SHP77 (cell line): ENCODE measurements around the gene FKTN.

Experiments used
- DNase-seq, 2 experiments: peaks; one replicate each; lab custom pipeline; 2025; lab: John Stamatoyannopoulos, UW

FKTN gene

DNA sequence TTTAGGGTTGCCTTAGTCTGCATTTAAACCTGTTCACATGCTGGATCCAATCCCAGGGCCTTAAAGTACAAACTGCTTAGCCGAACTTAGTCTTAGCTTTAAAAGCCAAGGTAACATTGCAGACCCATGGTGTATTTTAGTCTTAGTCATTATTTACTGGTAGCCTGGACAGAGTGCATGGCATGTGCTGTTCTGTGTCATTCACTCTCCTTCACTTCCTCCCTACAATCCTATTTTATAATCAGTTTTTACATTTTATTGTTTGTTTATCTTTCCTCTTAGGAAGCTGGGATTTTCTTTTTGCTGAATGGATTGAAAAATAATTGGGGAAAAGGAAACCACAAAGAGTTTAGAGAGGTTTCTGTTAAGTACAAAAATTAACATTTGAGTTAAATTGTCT lies 74.9 kb downstream of the FKTN start:
- DNase-seq = no peak

- DNase-seq = no peak
Observed at GRCh38 chr9:105633411-105633810, 75.5 kb downstream of the FKTN start.

- no peak for DNase-seq
Observed at GRCh38 chr9:105636331-105636730, 78.4 kb downstream of the FKTN start.

- peak in 1 of 2 experiments; percentile 2 for DNase-seq
Observed at GRCh38 chr9:105637787-105638395, 80.0 kb downstream of the FKTN start.

GRCh38 chr9:105639936-105640335 lies 82.0 kb downstream of the FKTN start:
- no peak for DNase-seq

- DNase-seq = no peak
Observed at GRCh38 chr9:105643795-105644194, 85.9 kb downstream of the FKTN start.

DNA sequence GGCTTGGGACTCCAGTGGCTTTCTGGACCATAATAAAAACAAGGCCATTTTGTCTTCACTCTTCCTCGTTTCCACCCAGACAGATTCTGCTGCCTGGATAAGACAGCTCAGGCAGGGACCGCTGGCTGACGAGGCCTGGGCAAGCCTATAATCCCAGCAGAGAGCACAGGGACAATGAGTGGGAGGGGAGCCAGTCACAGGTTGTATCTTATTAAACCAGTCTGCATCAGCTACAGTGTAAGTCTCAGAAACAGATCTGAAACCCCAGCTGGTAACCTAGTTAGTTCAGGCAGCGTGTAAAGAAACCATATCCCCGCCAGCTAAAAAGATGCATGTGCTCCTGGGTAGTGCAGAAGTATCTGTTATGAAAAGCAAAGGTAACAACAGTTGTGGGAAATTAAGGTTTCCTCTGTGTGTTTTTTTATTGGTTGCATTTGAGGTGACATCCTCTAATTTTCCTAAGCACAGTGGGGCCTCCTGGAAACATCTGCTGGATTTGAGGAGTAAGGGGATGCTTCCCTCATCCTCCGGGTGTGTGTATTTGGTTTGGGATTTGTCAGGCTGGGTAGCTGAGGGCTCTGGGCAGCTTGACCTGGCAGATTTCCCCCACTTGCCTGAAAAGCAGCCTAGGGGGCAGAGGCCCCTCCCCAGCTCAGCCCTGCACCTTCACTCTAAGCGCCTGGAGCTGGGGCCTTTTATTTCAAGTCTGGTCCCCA lies 89.1 kb downstream of the FKTN start:
- no peak for DNase-seq

DNA sequence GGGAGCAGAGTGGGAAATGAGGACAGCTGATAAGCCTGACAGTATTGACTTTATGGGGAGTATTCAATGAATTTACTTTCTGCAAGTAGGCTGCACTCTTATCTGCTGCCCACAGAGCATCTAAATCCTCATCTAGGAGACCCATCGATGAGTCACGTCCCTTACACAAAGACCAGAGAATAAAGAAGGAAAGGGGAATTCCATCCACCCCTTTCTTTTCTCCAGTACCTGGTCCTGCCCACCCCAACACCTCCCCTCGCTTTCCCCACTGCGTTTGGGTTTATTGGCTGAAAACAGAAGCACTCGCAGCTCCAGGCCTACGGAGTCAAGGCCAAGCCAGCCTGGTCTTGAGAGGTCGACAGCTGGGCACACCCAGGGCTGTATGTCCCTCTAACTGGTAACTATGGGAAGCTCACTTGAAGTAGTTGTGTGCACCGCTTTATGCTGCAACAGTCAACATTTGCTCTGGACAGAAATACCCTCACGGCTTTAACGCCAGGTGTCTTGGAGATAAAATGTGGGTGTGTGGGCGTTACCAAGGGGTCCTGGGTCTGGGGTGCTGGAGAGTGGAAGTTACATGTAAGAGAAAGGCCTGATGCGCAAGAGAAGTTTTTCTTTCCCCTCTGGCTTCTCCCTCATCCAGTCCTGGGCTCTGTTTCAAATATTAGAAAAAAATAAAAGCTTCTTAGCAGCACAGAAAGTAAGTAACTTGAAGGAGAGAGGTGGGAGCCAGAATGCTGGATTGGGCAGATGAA lies 89.8 kb downstream of the FKTN start:
- peak in 1 of 2 experiments; percentile 5 for DNase-seq

GRCh38 chr9:105651806-105652205 lies 93.9 kb downstream of the FKTN start:
- no peak for DNase-seq

DNA sequence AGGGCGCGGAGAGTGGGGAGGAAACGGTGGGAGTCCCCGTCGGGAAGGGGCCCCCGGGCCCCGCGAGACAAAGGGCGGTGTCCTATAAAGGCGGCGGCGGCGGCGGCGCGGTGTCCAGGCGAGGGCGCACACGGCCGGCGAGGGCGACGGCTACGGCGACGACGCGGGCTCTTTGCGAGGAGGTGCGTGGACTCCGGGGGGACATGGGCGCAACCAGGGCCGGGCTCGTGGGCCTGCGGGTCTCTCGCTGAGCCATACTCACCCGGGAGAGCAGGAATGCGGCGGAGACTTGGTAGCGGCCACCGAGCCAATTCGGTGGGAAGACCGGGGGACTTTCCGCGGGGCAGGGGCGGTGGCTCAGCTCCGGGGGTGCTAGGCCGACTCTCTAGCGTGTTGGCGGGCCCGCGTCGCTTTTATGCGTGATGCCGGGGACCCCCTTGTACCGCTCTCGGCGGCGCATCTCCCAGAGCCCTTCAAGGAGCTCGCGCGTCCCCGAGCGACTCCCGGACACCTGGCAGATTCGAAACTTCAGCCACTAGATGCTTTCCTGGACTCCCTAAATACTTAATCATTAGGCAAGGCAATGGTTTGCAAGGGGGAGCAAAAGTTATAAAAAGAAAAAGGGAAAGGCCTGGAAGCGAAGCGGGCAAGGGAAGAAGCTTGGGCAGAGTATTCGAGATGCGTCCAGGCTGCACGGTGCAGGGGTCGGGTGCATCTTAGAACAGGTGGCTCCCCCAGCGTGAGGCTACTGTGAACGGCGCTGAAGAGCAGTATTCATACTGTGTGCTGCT lies 98.4 kb downstream of the FKTN start:
- no peak for DNase-seq

GRCh38 chr9:105658351-105658750 lies 100.4 kb downstream of the FKTN start:
- DNase-seq = no peak

GRCh38 chr9:105661011-105661410 lies 103.1 kb downstream of the FKTN start:
- DNase-seq = no peak

DNA sequence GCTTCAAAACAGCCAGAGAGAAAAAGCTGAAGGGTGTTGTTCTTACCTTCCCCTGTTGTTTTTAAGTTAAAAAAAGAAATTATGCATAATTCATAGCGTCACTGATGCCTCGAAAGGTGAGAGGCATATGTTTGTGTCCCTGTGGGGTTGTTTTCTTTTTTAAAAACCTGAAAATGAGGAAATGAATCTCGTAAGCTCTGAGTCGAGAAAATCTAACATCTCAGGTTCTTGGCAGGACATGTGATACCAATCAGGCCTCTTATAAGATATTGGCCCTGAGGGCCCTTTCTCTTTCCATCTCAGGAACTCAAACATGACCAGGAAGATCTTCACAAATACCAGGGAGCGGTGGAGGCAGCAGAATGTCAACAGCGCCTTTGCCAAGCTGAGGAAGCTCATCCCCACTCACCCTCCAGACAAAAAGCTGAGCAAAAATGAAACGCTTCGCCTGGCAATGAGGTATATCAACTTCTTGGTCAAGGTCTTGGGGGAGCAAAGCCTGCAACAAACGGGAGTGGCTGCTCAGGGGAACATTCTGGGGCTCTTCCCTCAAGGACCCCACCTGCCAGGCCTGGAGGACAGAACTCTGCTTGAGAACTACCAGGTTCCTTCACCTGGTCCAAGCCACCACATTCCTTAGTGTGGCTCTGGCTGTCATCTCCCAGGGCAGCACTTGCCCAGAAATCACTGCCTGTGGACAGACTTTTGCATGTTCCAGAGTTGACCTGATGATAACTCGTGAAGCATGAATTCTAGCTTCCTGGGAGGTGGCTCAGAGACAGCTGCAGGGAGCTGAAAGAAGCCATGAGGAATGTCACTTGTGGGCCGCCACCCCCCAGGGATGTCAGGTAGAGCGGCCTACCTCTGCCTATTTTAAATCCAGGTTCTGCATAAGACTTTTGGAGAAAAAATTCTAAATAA lies 104.5 kb downstream of the FKTN start, which contains the start of gene TAL2:
TAL2 (plus strand) TSS at position 274 of the 921 bp plus-strand sequence; CDS start at position 314, 40 bp downstream.
- DNase-seq = no peak

DNA sequence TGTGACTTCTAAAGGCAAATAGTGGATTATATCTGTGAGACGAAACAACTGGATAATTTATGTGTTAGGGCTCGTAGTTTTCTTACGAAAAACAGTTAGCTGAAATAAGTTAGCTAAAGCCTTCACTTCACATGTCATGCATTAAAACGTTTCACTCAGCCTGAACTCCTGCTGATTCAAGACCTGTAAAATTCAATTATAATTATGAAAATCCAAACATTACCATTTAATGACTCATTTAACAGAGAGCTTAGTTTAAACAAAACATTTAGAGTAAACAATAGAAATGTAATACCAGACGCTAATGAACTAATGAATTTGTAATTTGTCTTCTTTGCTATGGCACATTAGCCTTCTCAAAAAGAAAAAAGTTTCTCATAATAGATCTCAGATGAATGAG lies 106.0 kb downstream of the FKTN start:
- DNase-seq = no peak

- no peak for DNase-seq
Observed at GRCh38 chr9:105667867-105668266, 109.9 kb downstream of the FKTN start.

DNA sequence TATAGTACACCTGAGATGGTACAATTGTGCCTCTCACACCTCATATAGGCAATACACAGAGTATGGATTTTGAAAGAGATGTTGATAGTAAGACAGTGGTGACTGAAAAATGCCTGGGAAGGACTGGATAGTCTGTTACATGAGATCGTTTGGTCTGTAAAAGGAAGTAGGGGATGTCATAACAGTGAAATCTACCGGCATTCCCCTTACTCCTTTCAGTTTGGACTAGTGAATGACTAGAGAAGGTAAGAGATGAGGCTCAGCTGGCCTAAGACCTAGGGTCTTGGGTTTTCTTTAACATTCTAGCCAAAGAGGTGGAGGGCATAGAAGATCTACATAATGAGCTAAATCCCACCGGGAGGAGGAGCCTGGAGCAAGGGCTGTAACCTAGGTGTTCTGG lies 112.4 kb downstream of the FKTN start:
- DNase-seq = no peak

DNA sequence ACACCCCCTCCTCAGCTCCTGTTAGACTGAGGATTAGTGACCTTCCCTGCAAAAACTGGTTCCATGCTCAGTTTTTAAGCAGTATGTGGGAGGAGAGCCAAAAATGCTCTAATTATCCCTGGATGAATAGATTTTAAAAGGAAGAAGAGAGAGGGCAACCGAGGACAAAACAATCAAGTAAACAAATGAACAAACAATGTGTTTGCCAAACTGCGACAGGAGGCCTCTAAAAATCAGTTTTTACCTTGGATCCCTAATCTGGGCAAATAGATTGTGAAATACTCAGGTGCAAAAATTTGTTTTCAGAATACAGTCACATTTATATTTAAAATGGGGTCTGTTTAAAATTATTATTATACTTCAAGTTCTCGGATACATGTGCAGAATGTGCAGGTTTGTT lies 112.8 kb downstream of the FKTN start:
- DNase-seq = no peak

DNA sequence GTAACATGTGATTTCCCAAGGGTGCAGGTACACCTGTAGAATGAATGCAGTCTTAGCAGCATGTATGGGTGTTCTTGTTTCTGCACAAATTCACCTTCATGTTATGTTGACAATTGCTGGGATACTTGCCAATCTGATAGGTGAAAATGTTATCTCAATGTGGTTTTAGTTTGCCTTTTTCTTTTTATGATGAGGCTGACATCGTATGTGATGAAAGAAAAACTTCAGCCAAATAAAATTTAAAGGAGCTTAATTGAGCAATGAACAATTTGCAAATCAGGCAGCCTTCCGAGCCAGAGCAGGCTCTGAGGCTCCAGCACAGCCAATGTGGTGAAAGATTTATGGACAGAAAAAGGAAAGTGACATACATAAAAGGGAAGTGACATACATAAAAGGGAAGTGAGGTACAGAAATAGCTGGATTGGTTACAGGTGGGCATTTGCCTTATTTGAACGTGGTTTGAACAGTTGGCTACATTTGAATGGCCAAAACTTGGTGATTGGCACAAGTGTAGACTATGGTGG lies 114.8 kb downstream of the FKTN start:
- no peak for DNase-seq

DNA sequence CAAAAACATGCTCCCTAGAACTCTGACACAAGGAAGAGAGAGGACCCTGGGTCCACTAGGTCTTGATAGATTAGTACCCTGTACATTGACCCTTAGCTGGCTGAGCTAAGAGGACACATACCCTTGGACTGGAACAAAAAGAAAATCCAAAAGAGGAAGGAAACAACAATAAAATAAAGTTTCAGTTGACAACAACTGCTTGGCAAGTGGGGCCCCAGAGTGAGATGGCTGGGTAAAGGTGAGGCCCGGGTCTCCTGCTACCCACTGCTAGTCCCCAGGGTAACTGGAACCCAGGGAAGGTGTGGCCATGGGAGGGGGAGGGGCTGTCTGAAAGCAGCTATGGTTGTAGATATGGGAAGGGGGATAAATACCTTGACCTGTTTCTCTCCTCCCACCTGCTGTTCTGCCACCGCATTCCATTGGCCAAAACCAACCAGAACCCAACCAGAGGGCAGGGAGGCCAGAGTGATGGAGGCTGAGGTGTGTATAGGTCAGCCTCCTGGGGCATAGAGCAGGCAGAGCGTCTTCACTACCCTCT lies 116.0 kb downstream of the FKTN start:
- no peak for DNase-seq

DNA sequence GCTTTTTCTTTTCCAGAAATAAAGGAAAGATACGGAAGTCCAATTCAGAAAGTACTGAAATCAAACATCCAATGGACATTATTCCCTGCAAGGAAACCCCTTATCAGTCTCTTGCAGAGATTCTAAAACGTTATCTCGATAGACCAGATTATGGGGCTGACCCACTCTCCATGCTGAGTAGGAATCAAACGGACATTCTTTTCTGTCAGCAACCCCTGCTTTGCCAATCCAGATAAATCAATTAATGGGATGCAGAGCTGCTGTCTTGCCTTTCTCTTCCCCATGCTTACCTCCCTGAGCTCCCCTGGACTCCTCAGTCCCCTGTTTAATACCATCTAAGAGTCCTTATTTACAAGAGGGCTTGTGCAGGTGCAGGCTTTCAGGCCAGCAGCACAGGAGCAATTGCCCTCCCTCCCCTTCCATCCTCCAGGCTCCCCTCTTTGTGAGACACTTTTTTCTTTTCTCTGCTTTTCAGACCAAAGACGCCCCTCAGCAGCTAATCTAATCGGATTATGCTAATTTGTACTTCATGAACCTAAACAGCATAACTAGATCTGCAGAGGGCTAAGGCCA lies 118.5 kb downstream of the FKTN start:
- no peak for DNase-seq
